ENCODE measurements around the gene ABR. TPM values are rescaled to one million over a fixed set of nuclear protein-coding genes. Genes with fewer than 3 reads are reported as not detected.

Gene ABR
- total RNA-seq, 2 donors from 2014 or later = 71.4 to 87.2 TPM

- no peak for ATAC-seq (replicated peaks)
- H3K27ac Mint-ChIP-seq = no peak overlapping the region
- no peaks in the 10 kb centered on the region for H3K9me3 Mint-ChIP-seq
- no peak overlapping the region for H3K4me3 Mint-ChIP-seq
- H3K36me3 Mint-ChIP-seq (ENCODE audit: low read depth) = peaks cover 12% of the 10 kb centered on the region
- peaks cover 8% of the 10 kb centered on the region for H3K4me1 Mint-ChIP-seq
- no peaks in the 10 kb centered on the region for H3K27me3 Mint-ChIP-seq
Observed at GRCh38 chr17:1021147-1021546, 158.6 kb downstream of the ABR start.

- Mint-ChIP-seq H3K4me1 (peaks cover 4% of the 10 kb centered on the region), H3K27me3 (no peaks in the 10 kb centered on the region), H3K36me3 (ENCODE audit: low read depth) (peaks cover 6% of the 10 kb centered on the region), H3K27ac (peak overlapping the region; percentile 69), H3K4me3 (no peak overlapping the region), H3K9me3 (no peaks in the 10 kb centered on the region)
- ATAC-seq (replicated peaks) = no peak
Observed at GRCh38 chr17:1019451-1019850, 160.3 kb downstream of the ABR start.

GRCh38 chr17:1018547-1018946 lies 161.2 kb downstream of the ABR start:
- Mint-ChIP-seq H3K36me3 (ENCODE audit: low read depth) (peaks cover 6% of the 10 kb centered on the region), H3K9me3 (no peaks in the 10 kb centered on the region), H3K27ac (no peak overlapping the region), H3K4me3 (no peak overlapping the region), H3K4me1 (peaks cover 4% of the 10 kb centered on the region), H3K27me3 (no peaks in the 10 kb centered on the region)
- ATAC-seq (replicated peaks) = no peak

DNA sequence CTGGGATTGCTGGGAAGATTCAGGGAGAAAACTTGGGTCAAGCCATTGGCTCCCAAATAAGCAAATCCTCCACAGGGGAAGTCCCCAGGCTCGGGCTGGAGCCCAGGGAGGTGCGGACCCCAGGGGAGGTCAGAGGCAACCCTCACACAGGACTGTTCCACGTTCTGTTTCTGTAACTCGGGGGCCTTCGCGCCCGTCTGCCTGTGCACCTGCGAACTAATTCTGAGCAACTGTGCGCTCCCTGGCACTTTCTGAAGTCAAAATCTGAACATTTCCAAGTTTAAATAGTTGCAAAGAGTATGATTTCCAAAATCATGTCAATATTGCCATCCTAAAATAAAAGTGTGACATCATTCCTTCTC lies 166.1 kb downstream of the ABR start:
- H3K4me1 Mint-ChIP-seq = no peaks in the 10 kb centered on the region
- no peaks in the 10 kb centered on the region for H3K9me3 Mint-ChIP-seq
- H3K4me3 Mint-ChIP-seq = no peak overlapping the region
- peaks cover 15% of the 10 kb centered on the region for H3K36me3 Mint-ChIP-seq (ENCODE audit: low read depth)
- H3K27ac Mint-ChIP-seq = no peak overlapping the region
- no peak for ATAC-seq (replicated peaks)
- no peaks in the 10 kb centered on the region for H3K27me3 Mint-ChIP-seq

DNA sequence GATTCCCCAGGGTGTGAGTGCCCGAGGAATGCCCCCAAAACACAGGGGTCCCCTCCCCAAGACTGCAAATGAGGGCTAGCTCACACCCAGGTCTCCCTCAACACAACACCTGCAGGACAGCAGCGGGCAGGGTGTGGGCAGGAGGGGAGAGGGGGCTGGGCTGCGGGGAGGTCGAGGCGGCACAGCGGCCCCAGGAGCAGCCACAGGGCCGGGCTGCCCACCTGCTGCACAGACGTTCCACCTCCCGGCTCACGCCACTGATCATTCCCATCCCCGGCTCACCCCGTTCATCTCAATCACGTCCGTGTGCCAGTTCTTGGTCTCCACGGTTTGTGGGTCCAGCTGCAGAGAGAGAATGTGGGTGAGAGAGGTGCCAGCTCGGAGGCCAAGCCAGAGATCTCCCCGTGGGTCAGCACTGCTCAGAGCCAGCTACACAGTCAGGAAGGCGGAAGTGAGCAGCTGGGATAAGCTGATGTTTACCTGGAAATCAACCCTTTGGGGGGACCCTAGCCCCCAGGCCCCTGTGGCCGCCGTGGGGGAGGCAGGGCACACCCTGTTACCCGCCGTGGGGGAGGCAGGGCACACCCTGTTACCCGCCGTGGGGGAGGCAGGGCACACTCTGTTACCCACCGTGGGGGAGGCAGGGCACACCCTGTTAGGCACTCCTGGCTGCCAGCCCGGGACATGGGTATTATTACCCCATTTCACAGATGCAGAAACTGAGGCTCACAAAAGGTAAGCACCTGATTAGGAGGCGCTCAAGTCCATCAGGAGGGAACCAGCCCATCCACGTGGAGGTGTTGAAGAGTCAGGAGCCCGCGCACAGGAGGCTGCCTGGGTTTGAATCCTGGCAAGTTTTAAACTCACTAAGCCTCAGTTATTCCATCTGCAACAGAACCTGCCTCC lies 166.7 kb downstream of the ABR start:
- no peaks in the 10 kb centered on the region for H3K27me3 Mint-ChIP-seq
- H3K36me3 Mint-ChIP-seq (ENCODE audit: low read depth) = peaks cover 18% of the 10 kb centered on the region
- no peak overlapping the region for H3K27ac Mint-ChIP-seq
- H3K4me1 Mint-ChIP-seq = no peaks in the 10 kb centered on the region
- no peak overlapping the region for H3K4me3 Mint-ChIP-seq
- ATAC-seq (replicated peaks) = no peak
- no peaks in the 10 kb centered on the region for H3K9me3 Mint-ChIP-seq

- Mint-ChIP-seq H3K4me1 (no peaks in the 10 kb centered on the region), H3K9me3 (no peaks in the 10 kb centered on the region), H3K36me3 (ENCODE audit: low read depth) (peaks cover 18% of the 10 kb centered on the region), H3K4me3 (no peak overlapping the region), H3K27me3 (no peaks in the 10 kb centered on the region), H3K27ac (no peak overlapping the region)
- no peak for ATAC-seq (replicated peaks)
Observed at GRCh38 chr17:1011760-1012735, 167.7 kb downstream of the ABR start.

GRCh38 chr17:1011138-1011537 lies 168.6 kb downstream of the ABR start:
- H3K4me3 Mint-ChIP-seq = no peak overlapping the region
- no peaks in the 10 kb centered on the region for H3K27me3 Mint-ChIP-seq
- ATAC-seq (replicated peaks) = no peak
- no peak overlapping the region for H3K27ac Mint-ChIP-seq
- H3K36me3 Mint-ChIP-seq (ENCODE audit: low read depth) = peaks cover 18% of the 10 kb centered on the region
- H3K9me3 Mint-ChIP-seq = no peaks in the 10 kb centered on the region
- H3K4me1 Mint-ChIP-seq = no peaks in the 10 kb centered on the region

GRCh38 chr17:1010586-1010985 lies 169.2 kb downstream of the ABR start:
- no peaks in the 10 kb centered on the region for H3K9me3 Mint-ChIP-seq
- H3K36me3 Mint-ChIP-seq (ENCODE audit: low read depth) = peaks cover 22% of the 10 kb centered on the region

GRCh38 chr17:1010086-1010450 lies 169.7 kb downstream of the ABR start:
- no peaks in the 10 kb centered on the region for H3K9me3 Mint-ChIP-seq

More at GRCh38 chr17:1010586-1010985, 169.2 kb downstream of the ABR start:
- no peak overlapping the region for H3K4me3 Mint-ChIP-seq
- ATAC-seq (replicated peaks) = no peak
- no peak overlapping the region for H3K27ac Mint-ChIP-seq
- no peaks in the 10 kb centered on the region for H3K27me3 Mint-ChIP-seq
- no peaks in the 10 kb centered on the region for H3K4me1 Mint-ChIP-seq

DNA sequence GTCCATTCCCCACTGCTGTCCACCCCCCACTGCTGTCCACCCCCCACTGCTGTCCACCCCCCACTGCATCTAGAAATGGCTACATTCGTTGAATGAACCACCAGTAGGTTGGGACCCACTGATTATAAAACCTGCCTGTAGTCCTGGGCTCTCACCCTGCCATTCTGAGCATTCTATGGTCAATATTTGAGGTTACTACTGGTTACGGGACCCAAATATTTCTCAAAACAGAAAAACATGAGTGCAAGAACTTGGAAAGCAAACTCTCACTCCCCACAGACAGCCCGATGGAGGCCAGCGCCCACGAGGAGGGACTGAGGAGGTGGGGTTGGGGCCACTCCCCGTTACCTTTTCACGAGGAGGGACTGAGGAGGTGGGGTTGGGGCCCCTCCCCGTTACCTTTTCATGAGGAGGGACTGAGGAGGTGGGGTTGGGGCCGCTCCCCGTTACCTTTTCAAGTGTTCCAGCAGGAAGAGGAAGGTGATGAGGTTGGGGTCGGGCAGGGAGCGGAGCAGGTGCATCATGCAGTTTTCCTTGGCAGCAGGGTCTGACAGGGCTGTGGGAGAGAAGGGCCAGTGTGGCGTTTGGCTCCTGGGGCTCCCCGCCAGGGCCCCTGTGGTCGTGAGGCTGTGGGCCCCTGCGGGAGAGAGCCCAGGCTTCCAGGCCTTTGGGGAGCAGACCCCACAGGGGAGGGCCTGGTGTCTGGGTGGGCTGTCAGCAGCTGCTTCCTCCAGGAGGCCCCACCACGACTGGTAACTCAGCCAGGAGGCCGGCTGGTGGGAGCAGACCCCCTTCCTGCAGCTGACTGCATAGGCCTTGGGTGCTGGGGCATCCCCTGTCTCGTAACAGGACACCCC lies 170.3 kb downstream of the ABR start:
- no peaks in the 10 kb centered on the region for H3K9me3 Mint-ChIP-seq
- H3K36me3 Mint-ChIP-seq (ENCODE audit: low read depth) = peaks cover 31% of the 10 kb centered on the region
- no peak overlapping the region for H3K4me3 Mint-ChIP-seq
- no peaks in the 10 kb centered on the region for H3K27me3 Mint-ChIP-seq
- no peaks in the 10 kb centered on the region for H3K4me1 Mint-ChIP-seq
- no peak for ATAC-seq (replicated peaks)
- no peak overlapping the region for H3K27ac Mint-ChIP-seq

More at GRCh38 chr17:1010086-1010450, 169.7 kb downstream of the ABR start:
- Mint-ChIP-seq H3K36me3 (ENCODE audit: low read depth) (peaks cover 27% of the 10 kb centered on the region), H3K27me3 (no peaks in the 10 kb centered on the region), H3K4me1 (no peaks in the 10 kb centered on the region), H3K4me3 (no peak overlapping the region), H3K27ac (no peak overlapping the region)
- no peak for ATAC-seq (replicated peaks)

DNA sequence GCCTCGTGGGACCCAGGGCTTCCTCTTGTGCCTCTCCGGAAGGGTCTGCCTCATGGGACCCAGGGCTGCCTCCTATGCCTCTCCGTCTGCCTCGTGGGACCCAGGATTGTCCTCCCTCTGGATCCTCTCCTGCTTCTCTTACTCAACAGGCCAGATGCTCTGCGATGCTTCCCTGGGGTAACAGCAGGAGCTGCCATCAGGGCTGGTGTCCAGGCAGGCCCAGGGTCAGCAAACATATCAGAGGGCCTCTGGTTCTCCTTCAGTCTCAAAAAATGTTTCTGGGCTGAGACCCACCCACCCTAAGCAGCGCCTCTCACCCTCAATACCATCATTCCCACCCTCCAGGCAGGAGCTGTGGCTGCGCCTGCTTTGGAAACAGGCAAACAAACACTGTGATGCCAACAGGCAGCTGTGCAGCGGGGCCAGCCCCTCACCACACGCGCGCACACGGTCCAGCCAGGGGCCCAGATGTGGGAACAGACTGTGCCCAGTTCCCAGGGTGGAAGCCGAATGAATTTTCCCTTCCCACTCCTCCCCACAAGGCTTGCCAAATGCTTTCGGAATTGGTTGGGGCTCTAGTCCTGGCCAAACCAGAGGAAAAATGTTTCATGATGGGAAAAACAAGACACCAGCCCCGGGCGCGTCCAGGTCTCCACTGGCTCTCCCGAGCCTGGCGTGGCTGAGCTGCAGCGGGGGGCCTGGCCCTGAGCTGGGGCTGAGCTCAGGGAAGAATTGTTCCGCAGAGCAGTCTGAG lies 171.6 kb downstream of the ABR start:
- ATAC-seq (replicated peaks) = no peak
- Mint-ChIP-seq H3K4me3 (no peak overlapping the region), H3K27ac (no peak overlapping the region), H3K27me3 (no peaks in the 10 kb centered on the region), H3K36me3 (ENCODE audit: low read depth) (peaks cover 40% of the 10 kb centered on the region), H3K4me1 (no peaks in the 10 kb centered on the region), H3K9me3 (no peaks in the 10 kb centered on the region)

- H3K36me3 Mint-ChIP-seq (ENCODE audit: low read depth) = peaks cover 47% of the 10 kb centered on the region
- no peaks in the 10 kb centered on the region for H3K27me3 Mint-ChIP-seq
- H3K27ac Mint-ChIP-seq = no peak overlapping the region
- ATAC-seq (replicated peaks) = no peak
- H3K9me3 Mint-ChIP-seq = no peaks in the 10 kb centered on the region
- H3K4me1 Mint-ChIP-seq = no peaks in the 10 kb centered on the region
- no peak overlapping the region for H3K4me3 Mint-ChIP-seq
Observed at GRCh38 chr17:1007310-1008007, 172.3 kb downstream of the ABR start.

DNA sequence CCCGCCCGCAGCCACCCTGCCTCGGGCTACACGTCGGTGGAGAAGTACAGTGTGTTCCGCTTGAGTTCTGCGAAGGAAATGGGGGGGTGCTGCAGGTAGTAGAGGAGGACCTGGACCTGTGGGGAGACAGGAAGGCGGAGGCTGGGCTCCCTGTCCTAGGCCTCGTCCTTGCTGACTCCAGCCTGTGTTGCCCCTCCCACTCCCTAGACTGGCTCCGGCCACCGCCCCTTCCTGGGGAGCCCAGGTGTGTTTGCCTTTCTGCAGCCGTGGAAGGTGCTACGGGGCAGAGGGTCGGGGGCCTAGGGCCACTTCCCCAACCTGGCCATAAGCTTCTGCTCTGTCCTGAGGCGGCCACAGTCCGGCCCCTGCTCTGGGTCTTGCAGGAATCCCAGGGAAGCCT lies 173.7 kb downstream of the ABR start:
- Mint-ChIP-seq H3K4me3 (no peak overlapping the region), H3K36me3 (ENCODE audit: low read depth) (peaks cover 54% of the 10 kb centered on the region), H3K4me1 (no peaks in the 10 kb centered on the region), H3K27ac (peak overlapping the region; percentile 50), H3K9me3 (no peaks in the 10 kb centered on the region), H3K27me3 (no peaks in the 10 kb centered on the region)
- no peak for ATAC-seq (replicated peaks)

Data from activated T-helper 17 cell treated with anti-CD3 and anti-CD28 coated beads, Interleukin-2, amount 50 U/mL, for 72 hours (primary cell).